ENCODE results near the gene DTNBP1. TPM values are rescaled to one million over a fixed set of nuclear protein-coding genes. Genes with fewer than 3 reads are reported as not detected.

Gene DTNBP1
- total RNA-seq, 3 donors from 2014 or later, result 14.6 to 22.0 (median 19.5) TPM

GRCh38 chr6:15659181-15659580 lies 3.6 kb downstream of the DTNBP1 start:
- H3K9me3 ChIP-seq, result no peaks in the 10 kb centered on the region
- DNase-seq (ENCODE audit: low spot score in 2 of 2), result no peak
- intact Hi-C loops (cut with DNase I; ENCODE audit: low total_unique reads), result no loop called here
- peaks cover 2% of the 10 kb centered on the region for H3K36me3 ChIP-seq
- no peak overlapping the region for H3K4me3 ChIP-seq
- H3K27ac ChIP-seq, result no peak overlapping the region
- H3K27me3 ChIP-seq, result no peaks in the 10 kb centered on the region
- TF ChIP-seq POLR2AphosphoS5 (IDR thresholded peaks at IDR 0.05) (no peak), POLR2A (IDR thresholded peaks at IDR 0.05) (no peak), CTCF (IDR thresholded peaks at IDR 0.05) (no peak)
- peaks cover 0 to 5% of the 10 kb centered on the region in 2 donors for H3K4me1 ChIP-seq

- H3K27me3 ChIP-seq, result no peaks in the 10 kb centered on the region
- no peak overlapping the region for H3K4me3 ChIP-seq
- H3K27ac ChIP-seq, result no peak overlapping the region
- no peaks in the 10 kb centered on the region for H3K9me3 ChIP-seq
- peaks cover 5% of the 10 kb centered on the region for H3K36me3 ChIP-seq
- peaks cover 0 to 5% of the 10 kb centered on the region in 2 donors for H3K4me1 ChIP-seq
- DNase-seq (ENCODE audit: low spot score in 2 of 2), result no peak
- TF ChIP-seq CTCF (IDR thresholded peaks at IDR 0.05) (no peak), POLR2AphosphoS5 (IDR thresholded peaks at IDR 0.05) (no peak), POLR2A (IDR thresholded peaks at IDR 0.05) (no peak)
- intact Hi-C loops (cut with DNase I; ENCODE audit: low total_unique reads), result no loop called here
Observed at GRCh38 chr6:15658181-15658744, 4.6 kb downstream of the DTNBP1 start.

- H3K4me1 ChIP-seq, result peaks cover 0 to 5% of the 10 kb centered on the region in 2 donors
- H3K4me3 ChIP-seq, result no peak overlapping the region
- DNase-seq (ENCODE audit: low spot score in 2 of 2), result no peak
- intact Hi-C loops (cut with DNase I; ENCODE audit: low total_unique reads), result no loop called here
- H3K27ac ChIP-seq, result no peak overlapping the region
- H3K27me3 ChIP-seq, result no peaks in the 10 kb centered on the region
- TF ChIP-seq POLR2AphosphoS5 (IDR thresholded peaks at IDR 0.05) (no peak), CTCF (IDR thresholded peaks at IDR 0.05) (no peak)
- H3K9me3 ChIP-seq, result no peaks in the 10 kb centered on the region
- peaks cover 5% of the 10 kb centered on the region for H3K36me3 ChIP-seq
Observed at GRCh38 chr6:15657290-15657689, 5.5 kb downstream of the DTNBP1 start.

- intact Hi-C loops (cut with DNase I; ENCODE audit: low total_unique reads), result no loop called here
Observed at GRCh38 chr6:15656145-15656544, 6.7 kb downstream of the DTNBP1 start.

GRCh38 chr6:15654250-15654649 lies 8.6 kb downstream of the DTNBP1 start:
- no peaks in the 10 kb centered on the region for H3K27me3 ChIP-seq
- TF ChIP-seq POLR2AphosphoS5 (IDR thresholded peaks at IDR 0.05) (no peak), CTCF (IDR thresholded peaks at IDR 0.05) (no peak), POLR2A (IDR thresholded peaks at IDR 0.05) (no peak)
- no peak overlapping the region for H3K4me3 ChIP-seq
- DNase-seq (ENCODE audit: low spot score in 2 of 2), result no peak
- no peaks in the 10 kb centered on the region for H3K9me3 ChIP-seq
- intact Hi-C loops (cut with DNase I; ENCODE audit: low total_unique reads), result no loop called here
- H3K4me1 ChIP-seq, result no peaks in the 10 kb centered on the region
- peaks cover 5% of the 10 kb centered on the region for H3K36me3 ChIP-seq
- no peak overlapping the region for H3K27ac ChIP-seq

More at GRCh38 chr6:15656145-15656544, 6.7 kb downstream of the DTNBP1 start:
- Histone ChIP-seq H3K4me3 (no peak overlapping the region), H3K9me3 (no peaks in the 10 kb centered on the region), H3K4me1 (no peaks in the 10 kb centered on the region), H3K27ac (no peak overlapping the region), H3K36me3 (peaks cover 5% of the 10 kb centered on the region), H3K27me3 (no peaks in the 10 kb centered on the region)
- TF ChIP-seq POLR2AphosphoS5 (IDR thresholded peaks at IDR 0.05) (no peak), POLR2A (IDR thresholded peaks at IDR 0.05) (no peak), CTCF (IDR thresholded peaks at IDR 0.05) (no peak)
- no peak for DNase-seq (ENCODE audit: low spot score in 2 of 2)

All from breast epithelium (tissue), 4 donors.